H1 (cell line): Measurements from ENCODE around the gene C1orf56. TPM values are rescaled to one million over a fixed set of nuclear protein-coding genes. Genes with fewer than 3 reads are reported as not detected.

Experiments
- CTCF ChIA-PET: fragments of 300-600 bp; sonication (Branson Sonifier 250); formaldehyde crosslinking; loops from one replicate; lab custom pipeline; 2021; ENCODE audit not compliant: partially characterized antibody; lab: Charles Lee
- POLR2A ChIA-PET: fragments of 300-600 bp; sonication (Branson Sonifier 250); formaldehyde crosslinking; loops from one replicate; lab custom pipeline; 2021; ENCODE audit warnings: inconsistent platforms; ENCODE audit not compliant: partially characterized antibody; lab: Charles Lee
- DNase-seq, 2 experiments: peaks; one replicate each; pipeline versions ENCODE4 v3.0.0 to v3.0.0-alpha.2; 2010 to 2022; ENCODE audit warnings: low spot score in 2 of 2, low read depth in 1 of 2, mixed read lengths in 1 of 2
- FAIRE-seq: peaks from 2 replicates; lab custom pipeline; 2011; peaks lifted over from hg19 to GRCh38; lab: Jason Lieb, UNC
- H2AFZ ChIP-seq: 2 replicates; pipeline ENCODE4 v1.8.1; 2012; ENCODE audit warnings: low read length, inconsistent platforms
- H2AK5ac ChIP-seq: 2 replicates; pipeline ENCODE4 v1.6.1; 2013; ENCODE audit warnings: low read depth, low read length
- H2BK120ac ChIP-seq: replicated peaks from 2 replicates; pipeline ENCODE3; 2013; ENCODE audit warnings: low read depth, low read length, inconsistent platforms
- H2BK12ac ChIP-seq: 2 replicates; pipeline ENCODE4 v1.6.1; 2013; ENCODE audit warnings: low read depth, low read length
- H2BK15ac ChIP-seq: 2 replicates; pipeline ENCODE4 v1.6.1; 2013; ENCODE audit warnings: low read length
- H2BK20ac ChIP-seq: 2 replicates; pipeline ENCODE4 v1.6.1; 2013; ENCODE audit warnings: low read length
- H2BK5ac ChIP-seq: 2 replicates; pipeline ENCODE4 v1.6.1; 2013; ENCODE audit warnings: low read depth, low read length
- H3K14ac ChIP-seq: 2 replicates; pipeline ENCODE4 v1.6.1; 2013; ENCODE audit warnings: inconsistent platforms; ENCODE audit not compliant: insufficient read length
- H3K18ac ChIP-seq: 2 replicates; pipeline ENCODE4 v1.6.1; 2013; ENCODE audit warnings: low read length; ENCODE audit errors: extremely low read depth
- H3K23ac ChIP-seq: 2 replicates; pipeline ENCODE4 v1.6.1; 2013; ENCODE audit warnings: inconsistent platforms; ENCODE audit not compliant: insufficient read length
- H3K23me2 ChIP-seq: 2 replicates; pipeline ENCODE4 v1.6.1; 2013; ENCODE audit warnings: low read depth, low read length
- H3K27ac ChIP-seq: 2 replicates; pipeline ENCODE4 v1.6.1; 2011; ENCODE audit warnings: low read depth, low read length, inconsistent platforms
- H3K27me3 ChIP-seq, 4 experiments: replicated peaks in 1 of 4; 1 replicate in 1 of 4; 2 replicates in 3 of 4; pipeline versions ENCODE4 v1.6.1 to v1.8.1; 2011 to 2013; ENCODE audit warnings: low read length in 3 of 4, mild to moderate bottlenecking in 3 of 4, inconsistent platforms in 2 of 4, mixed read lengths in 2 of 4, moderate library complexity in 1 of 4; ENCODE audit not compliant: control insufficient read depth in 3 of 4, insufficient read depth in 3 of 4; ENCODE audit errors: extremely low read depth in 1 of 4
- H3K36me3 ChIP-seq, 4 experiments: 2 replicates each; pipeline versions ENCODE4 v1.6.1 to v1.8.1; 2011 to 2013; ENCODE audit warnings: mild to moderate bottlenecking in 4 of 4, low read length in 3 of 4, moderate library complexity in 2 of 4, control low read depth in 1 of 4, inconsistent platforms in 1 of 4; ENCODE audit not compliant: insufficient read depth in 4 of 4, control insufficient read depth in 2 of 4
- H3K4ac ChIP-seq: replicated peaks from 2 replicates; pipeline ENCODE3; 2013; ENCODE audit warnings: low read length, low read depth, mixed read lengths, inconsistent platforms; ENCODE audit not compliant: insufficient read length
- H3K4me1 ChIP-seq, 4 experiments: replicated peaks in 1 of 4; 1 replicate in 1 of 4; 2 replicates in 3 of 4; pipeline versions ENCODE4 v1.6.1 to v1.8.1; 2011 to 2013; ENCODE audit warnings: low read length in 3 of 4, inconsistent platforms in 2 of 4, mixed read lengths in 1 of 4; ENCODE audit not compliant: insufficient read depth in 4 of 4, control insufficient read depth in 3 of 4
- H3K4me2 ChIP-seq, 2 experiments: 2 replicates each; pipeline versions ENCODE4 v1.6.1 to v1.8.1; 2011 to 2013; ENCODE audit warnings: low read depth in 2 of 2, low read length in 2 of 2, control low read depth in 1 of 2, inconsistent platforms in 1 of 2, mild to moderate bottlenecking in 1 of 2; ENCODE audit not compliant: insufficient read depth in 1 of 2
- H3K4me3 ChIP-seq, 4 experiments: fragments of 200-600, 300-600 bp in 1 of 4; sonication (generic), shearing (Covaris generic), sonication (Bioruptor Twin) in 1 of 4; 2 replicates each; pipeline versions ENCODE4 v1.5.1 to v1.8.1; 2011 to 2016; ENCODE audit warnings: low read length in 4 of 4, low read depth in 3 of 4, control low read depth in 2 of 4, inconsistent platforms in 2 of 4, mild to moderate bottlenecking in 2 of 4, mixed read lengths in 1 of 4, moderate library complexity in 1 of 4; ENCODE audit not compliant: insufficient read depth in 2 of 4; ENCODE audit errors: extremely low read depth in 1 of 4
- H3K56ac ChIP-seq: replicated peaks from 2 replicates; pipeline ENCODE3; 2013; ENCODE audit warnings: low read depth, mild to moderate bottlenecking, mixed read lengths, low read length, inconsistent platforms; ENCODE audit not compliant: insufficient read length
- H3K79me1 ChIP-seq: 2 replicates; pipeline ENCODE4 v1.6.1; 2013; ENCODE audit warnings: low read depth, low read length, control low read depth
- H3K79me2 ChIP-seq, 2 experiments: 2 replicates each; pipeline versions ENCODE4 v1.6.1 to v1.8.1; 2012 to 2013; ENCODE audit warnings: low read length in 2 of 2, mild to moderate bottlenecking in 2 of 2, inconsistent platforms in 1 of 2; ENCODE audit not compliant: insufficient read depth in 2 of 2, control insufficient read depth in 1 of 2
- H3K9ac ChIP-seq, 4 experiments: replicated peaks in 1 of 4; 1 replicate in 1 of 4; 2 replicates in 3 of 4; pipeline versions ENCODE4 v1.6.1 to v1.8.1; 2011 to 2013; ENCODE audit warnings: low read depth in 3 of 4, low read length in 3 of 4, control low read depth in 2 of 4, mild to moderate bottlenecking in 2 of 4, moderate library complexity in 2 of 4, inconsistent platforms in 1 of 4; ENCODE audit errors: extremely low read depth in 1 of 4
- H3K9me3 ChIP-seq, 2 experiments: 2 replicates each; pipeline versions ENCODE4 v1.6.1 to v1.8.1; 2012 to 2013; ENCODE audit warnings: mild to moderate bottlenecking in 2 of 2, moderate library complexity in 2 of 2, control low read depth in 1 of 2, inconsistent platforms in 1 of 2, low read depth in 1 of 2, low read length in 1 of 2, mixed read lengths in 1 of 2; ENCODE audit not compliant: insufficient read depth in 2 of 2
- H4K20me1 ChIP-seq, 2 experiments: replicated peaks in 1 of 2; 2 replicates each; pipeline versions ENCODE3 to v1.8.1; 2011 to 2013; ENCODE audit warnings: inconsistent platforms in 2 of 2, low read length in 2 of 2, mild to moderate bottlenecking in 1 of 2; ENCODE audit not compliant: insufficient read depth in 2 of 2, control insufficient read depth in 1 of 2
- H4K5ac ChIP-seq: 2 replicates; pipeline ENCODE4 v1.6.1; 2013; ENCODE audit warnings: low read length, low read depth, mixed read lengths, inconsistent platforms; ENCODE audit not compliant: insufficient read length
- H4K8ac ChIP-seq: 2 replicates; pipeline ENCODE4 v1.8.0; 2013; ENCODE audit warnings: mild to moderate bottlenecking, moderate library complexity, low read length, inconsistent platforms; ENCODE audit not compliant: insufficient read depth; ENCODE audit errors: extremely low read depth
- H4K91ac ChIP-seq: replicated peaks from 2 replicates; pipeline ENCODE3; 2013; ENCODE audit warnings: low read length, mixed read lengths, inconsistent platforms; ENCODE audit not compliant: insufficient read length
- CEBPB ChIP-seq: IDR thresholded peaks from 2 replicates; pipeline ENCODE4 v1.6.1; 2012; ENCODE audit warnings: low read depth, low read length
- E2F6 ChIP-seq: IDR thresholded peaks from 2 replicates; pipeline ENCODE4 v1.6.1; 2012; ENCODE audit warnings: inconsistent platforms
- EP300 ChIP-seq, 2 experiments: IDR thresholded peaks; 1 replicate in 1 of 2; 2 replicates in 1 of 2; pipeline ENCODE4 v1.6.1; 2011 to 2012; ENCODE audit warnings: low read depth in 2 of 2, low read length in 2 of 2, mild to moderate bottlenecking in 2 of 2, borderline replicate concordance in 1 of 2, inconsistent platforms in 1 of 2, moderate library complexity in 1 of 2
- GABPA ChIP-seq: IDR thresholded peaks from 2 replicates; pipeline ENCODE4 v1.6.1; 2011; ENCODE audit warnings: mild to moderate bottlenecking, low read length, moderate library complexity, borderline replicate concordance; ENCODE audit not compliant: insufficient read depth
- KDM1A ChIP-seq: fragments of 200-600, 300-600 bp; sonication (generic); IDR thresholded peaks from 2 replicates; pipeline ENCODE4 v1.7.1; 2016; ENCODE audit warnings: mild to moderate bottlenecking, low read length, borderline replicate concordance
- NANOG ChIP-seq: IDR thresholded peaks from 2 replicates; pipeline ENCODE4 v1.6.1; 2011; ENCODE audit warnings: low read length, low read depth, mild to moderate bottlenecking, inconsistent platforms; ENCODE audit not compliant: insufficient read depth, poor library complexity, severe bottlenecking
- PHF8 ChIP-seq: fragments of 200-600 bp; sonication (generic); conservative IDR thresholded peaks from 2 replicates; pipeline ENCODE4 v1.7.1; 2012; ENCODE audit warnings: low read depth, mild to moderate bottlenecking, inconsistent platforms, low read length, moderate library complexity
- POU5F1 ChIP-seq: IDR thresholded peaks from 2 replicates; pipeline ENCODE4 v1.6.1; 2011; ENCODE audit warnings: low read depth, mild to moderate bottlenecking, low read length, moderate library complexity
- SAP30 ChIP-seq: fragments of 300-600 bp; sonication (generic); IDR thresholded peaks from 2 replicates; pipeline ENCODE4 v1.7.1; 2012; ENCODE audit warnings: low read length, moderate library complexity, mild to moderate bottlenecking, inconsistent platforms; ENCODE audit not compliant: insufficient read depth, insufficient replicate concordance
- TAF1 ChIP-seq: IDR thresholded peaks from 2 replicates; pipeline ENCODE4 v1.6.1; 2011; ENCODE audit warnings: mild to moderate bottlenecking, low read depth, low read length
- USF2 ChIP-seq: IDR thresholded peaks from 2 replicates; pipeline ENCODE4 v1.6.1; 2011; ENCODE audit warnings: low read length, improper control_type of control experiment
- WGBS, 2 experiments: shearing (Covaris generic) in 1 of 2; methylation state at CpG; one replicate each; pipeline versions ENCODE4 v1.1.6 to v1.1.7; 2013 to 2015; ENCODE audit warnings: low lambda C conversion rate in 2 of 2, mixed read lengths in 2 of 2, inconsistent platforms in 1 of 2, low coverage in 1 of 2, missing lambda C conversion rate in 1 of 2; ENCODE audit not compliant: insufficient replicate concordance in 2 of 2, insufficient coverage in 1 of 2, insufficient read length in 1 of 2; ENCODE audit errors: extremely low coverage in 1 of 2, missing lambda C conversion rate in 1 of 2; 5-methylcytosine and 5-hydroxymethylcytosine counted together
- polyA plus RNA-seq, 7 experiments: library from polyadenylated mRNA; depleted of rRNA in 3 of 7; stranded (reverse) in 5 of 7; unstranded in 2 of 7; fragments of >200 nt in 5 of 7; fragments of 200-250 nt in 2 of 7; gene quantifications; 1 replicate in 5 of 7; 2 replicates in 1 of 7; 4 replicates in 1 of 7; pipeline versions ENCODE4 v1.2.1 to v1.2.3, GENCODE V29; 2011 to 2013; ENCODE audit warnings: missing spikeins in 2 of 7, mixed read lengths in 2 of 7
- total RNA-seq: library from RNA; stranded (reverse); fragmentation: NEBNext Ultra II Directional; extraction: Animal tissue kit (Norgen Biotek cat#: 25700); gene quantifications from 2 replicates; pipeline ENCODE4 v1.2.1, GENCODE V29; 2021

Gene C1orf56
- total and polyA plus RNA-seq, 2 of the 8 experiments (the other 6 are each of a cell fraction or from before 2014, with no cell fraction given): 3.0 to 3.4 TPM

GRCh38 chr1:150997949-150998348, 49.6 kb upstream of the C1orf56 start:
- WGBS, 2 experiments: 72% methylated on average over 5 of the region's 5 CpGs; no CpG with 5 or more reads in 1 of the 2 experiments
- no peak overlapping the region for H4K5ac ChIP-seq
- CTCF ChIA-PET: interaction anchor here (5.0 to 7.0 kb wide), 3 partner anchors 7 to 40 kb away, joined by 25 to 183 read pairs (median 85); partner anchors contain the start of genes ANXA9, CERS2 and MINDY1
- no peak for TF ChIP-seq SAP30
- TF ChIP-seq TAF1: no peak
- no peak for TF ChIP-seq NANOG
- TF ChIP-seq POU5F1: no peak
- no peak for TF ChIP-seq E2F6
- TF ChIP-seq KDM1A: no peak
- no peak for TF ChIP-seq USF2
- TF ChIP-seq EP300 (IDR thresholded peaks at IDR 0.05; ENCODE audit: borderline replicate concordance in 1 of 2, low read depth in 2 of 2, low read length in 2 of 2): no peak
- TF ChIP-seq GABPA: no peak
- no peak for TF ChIP-seq PHF8
- no peak for TF ChIP-seq CEBPB

More at GRCh38 chr1:150997949-150998348, 49.6 kb upstream of the C1orf56 start:
- Histone ChIP-seq H2BK15ac (no peak overlapping the region), H3K4ac (no peak overlapping the region), H2BK120ac (no peak overlapping the region), H2BK12ac (no peak overlapping the region), H3K79me2 (no peaks in the 10 kb centered on the region), H3K9me3 (no peaks in the 10 kb centered on the region), H4K20me1 (no peaks in the 10 kb centered on the region), H2AFZ (no peak overlapping the region), H3K14ac (no peak overlapping the region), H3K4me1 (peaks cover 0 to 4% (median 0%) of the 10 kb centered on the region in 4 experiments; a peak in 1 of 7 replicates), H3K4me3 (no peak overlapping the region), H3K36me3 (peaks cover 0 to 7% (median 5%) of the 10 kb centered on the region in 4 experiments; a peak in 6 of 8 replicates), H2BK5ac (no peak overlapping the region), H3K79me1 (no peaks in the 10 kb centered on the region), H4K91ac (no peak overlapping the region), H2BK20ac (no peak overlapping the region), H3K56ac (no peak overlapping the region), H4K8ac (no peak overlapping the region), H3K23ac (no peak overlapping the region), H2AK5ac (no peak overlapping the region), H3K18ac (no peak overlapping the region), H3K27ac (no peak overlapping the region), H3K4me2 (no peak overlapping the region), H3K9ac (no peak overlapping the region), H3K23me2 (no peaks in the 10 kb centered on the region), H3K27me3 (no peaks in the 10 kb centered on the region)
- POLR2A ChIA-PET: interaction anchor here (0.7 to 6.3 kb wide), 6 partner anchors 8 to 450 kb away, joined by 3 to 44 read pairs (median 4); partner anchors contain the start of genes ANXA9, CERS2 and MINDY1
- no peak for FAIRE-seq
- DNase-seq: no peak
